ENCODE data around the gene CEND1. TPM values are rescaled to one million over a fixed set of nuclear protein-coding genes. Genes with fewer than 3 reads are reported as not detected.

Gene CEND1
- total RNA-seq, 2 experiments from 2014 or later: 1.2 to 1.6 TPM

- no peak overlapping the region for H3K27ac Mint-ChIP-seq
- ChIA-PET CTCF (no interaction called here), POLR2A (interaction anchor here (0.9 to 6.0 kb wide), 4 partner anchors 11 to 17 kb away, joined by 4 to 45 read pairs (median 6); partner anchors contain the start of genes POLR2L, RPLP2 and TSPAN4)
- H3K27me3 Mint-ChIP-seq: peaks cover 26% of the 10 kb centered on the region
- peaks cover 42% of the 10 kb centered on the region for H3K4me1 Mint-ChIP-seq
- no peak overlapping the region for H3K4me3 Mint-ChIP-seq
- no peaks in the 10 kb centered on the region for H3K9me3 Mint-ChIP-seq
- H3K36me3 Mint-ChIP-seq (ENCODE audit: low read depth): peaks cover 7% of the 10 kb centered on the region
- no peak for DNase-seq
These were observed 35.7 kb upstream of the CEND1 start for GRCh38 chr11:825366-826226.

- ChIA-PET POLR2A (interaction anchor here (1.0 to 2.0 kb wide), 2 partner anchors 12 to 16 kb away, joined by 4 to 5 read pairs; partner anchors contain the start of gene RPLP2), CTCF (no interaction called here)
- peaks cover 43% of the 10 kb centered on the region for H3K4me1 Mint-ChIP-seq
- peaks cover 7% of the 10 kb centered on the region for H3K36me3 Mint-ChIP-seq (ENCODE audit: low read depth)
- H3K4me3 Mint-ChIP-seq: no peak overlapping the region
- peaks cover 25% of the 10 kb centered on the region for H3K27me3 Mint-ChIP-seq
- H3K9me3 Mint-ChIP-seq: no peaks in the 10 kb centered on the region
- DNase-seq: no peak
- H3K27ac Mint-ChIP-seq: no peak overlapping the region
These were observed 35.1 kb upstream of the CEND1 start for GRCh38 chr11:824942-825341.

DNA sequence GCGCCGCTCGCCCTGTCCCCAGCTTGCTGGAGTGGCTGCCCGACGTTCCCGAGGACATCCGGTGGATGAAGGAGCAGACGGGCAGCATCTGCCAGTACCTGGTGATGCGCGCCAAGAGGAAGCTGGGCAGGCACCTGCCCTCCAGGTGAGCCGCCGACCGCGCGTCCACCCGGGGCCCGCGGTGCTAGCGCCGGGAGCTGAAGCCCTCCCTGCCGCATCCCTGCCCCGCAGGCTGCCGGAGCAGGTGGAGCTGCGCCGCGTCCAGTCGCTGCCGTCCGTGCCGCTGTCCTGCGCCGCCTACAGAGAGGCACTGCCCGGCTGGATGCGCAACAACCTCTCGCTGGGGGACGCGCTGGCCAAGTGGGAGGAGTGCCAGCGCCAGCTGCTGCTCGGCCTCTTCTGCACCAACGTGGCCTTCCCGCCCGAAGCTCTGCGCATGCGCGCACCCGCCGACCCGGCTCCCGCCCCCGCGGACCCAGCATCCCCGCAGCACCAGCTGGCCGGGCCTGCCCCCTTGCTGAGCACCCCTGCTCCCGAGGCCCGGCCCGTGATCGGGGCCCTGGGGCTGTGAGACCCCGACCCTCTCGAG, 34.5 kb upstream of the CEND1 start:
- H3K4me3 Mint-ChIP-seq: no peak overlapping the region
- H3K27ac Mint-ChIP-seq: no peak overlapping the region
- H3K36me3 Mint-ChIP-seq (ENCODE audit: low read depth): peaks cover 7% of the 10 kb centered on the region
- H3K27me3 Mint-ChIP-seq: peaks cover 19% of the 10 kb centered on the region
- no peak for DNase-seq
- peaks cover 37% of the 10 kb centered on the region for H3K4me1 Mint-ChIP-seq
- H3K9me3 Mint-ChIP-seq: no peaks in the 10 kb centered on the region
- ChIA-PET POLR2A (interaction anchor here (1.0 to 2.0 kb wide), 2 partner anchors 13 to 16 kb away, joined by 4 to 5 read pairs; partner anchors contain the start of gene RPLP2), CTCF (no interaction called here)

GRCh38 chr11:823441-824291, 33.8 kb upstream of the CEND1 start:
- peaks cover 30% of the 10 kb centered on the region for H3K4me1 Mint-ChIP-seq
- DNase-seq: no peak
- H3K9me3 Mint-ChIP-seq: no peaks in the 10 kb centered on the region
- no peak overlapping the region for H3K27ac Mint-ChIP-seq
- no peak overlapping the region for H3K4me3 Mint-ChIP-seq
- peaks cover 13% of the 10 kb centered on the region for H3K27me3 Mint-ChIP-seq
- peaks cover 7% of the 10 kb centered on the region for H3K36me3 Mint-ChIP-seq (ENCODE audit: low read depth)
- CTCF ChIA-PET: interaction anchor here (0.6 kb wide), 1 partner anchor 10 kb away, joined by 3 read pairs; no protein-coding TSS in a partner anchor
- POLR2A ChIA-PET: interaction anchor here (1.0 kb wide), 2 partner anchors 15 to 18 kb away, joined by 3 to 4 read pairs; partner anchors contain the start of gene RPLP2

- CTCF ChIA-PET: interaction anchor here (1.3 kb wide), 1 partner anchor 10 kb away, joined by 3 read pairs; no protein-coding TSS in a partner anchor
- Mint-ChIP-seq H3K36me3 (ENCODE audit: low read depth) (peaks cover 7% of the 10 kb centered on the region), H3K27ac (no peak overlapping the region), H3K4me1 (peaks cover 21% of the 10 kb centered on the region), H3K4me3 (peak overlapping the region; percentile 74), H3K9me3 (no peaks in the 10 kb centered on the region), H3K27me3 (no peaks in the 10 kb centered on the region)
- no peak for DNase-seq
- POLR2A ChIA-PET: interaction anchor here (2.8 to 5.2 kb wide), 3 partner anchors 10 to 20 kb away, joined by 32 to 74 read pairs (median 62); partner anchors contain the start of genes CD151, CRACR2B, POLR2L and RPLP2
These were observed 31.9 kb upstream of the CEND1 start for GRCh38 chr11:821512-822371.

GRCh38 chr11:820655-821511, 31.0 kb upstream of the CEND1 start:
- no peaks in the 10 kb centered on the region for H3K27me3 Mint-ChIP-seq
- H3K9me3 Mint-ChIP-seq: no peaks in the 10 kb centered on the region
- peak overlapping the region; percentile 74 for H3K4me3 Mint-ChIP-seq
- ChIA-PET CTCF (interaction anchor here (1.0 to 2.0 kb wide), 3 partner anchors 10 to 22 kb away, joined by 3 to 8 read pairs (median 4); partner anchors contain the start of genes RPLP2 and TSPAN4), POLR2A (interaction anchor here (0.5 to 5.2 kb wide), 9 partner anchors 9 to 205 kb away, joined by 3 to 74 read pairs (median 12); partner anchors contain the start of genes CD151, CRACR2B, IRF7 and PIDD1)
- DNase-seq: no peak
- H3K36me3 Mint-ChIP-seq (ENCODE audit: low read depth): peaks cover 7% of the 10 kb centered on the region
- H3K4me1 Mint-ChIP-seq: peaks cover 15% of the 10 kb centered on the region
- H3K27ac Mint-ChIP-seq: peak overlapping the region; percentile 40

DNA sequence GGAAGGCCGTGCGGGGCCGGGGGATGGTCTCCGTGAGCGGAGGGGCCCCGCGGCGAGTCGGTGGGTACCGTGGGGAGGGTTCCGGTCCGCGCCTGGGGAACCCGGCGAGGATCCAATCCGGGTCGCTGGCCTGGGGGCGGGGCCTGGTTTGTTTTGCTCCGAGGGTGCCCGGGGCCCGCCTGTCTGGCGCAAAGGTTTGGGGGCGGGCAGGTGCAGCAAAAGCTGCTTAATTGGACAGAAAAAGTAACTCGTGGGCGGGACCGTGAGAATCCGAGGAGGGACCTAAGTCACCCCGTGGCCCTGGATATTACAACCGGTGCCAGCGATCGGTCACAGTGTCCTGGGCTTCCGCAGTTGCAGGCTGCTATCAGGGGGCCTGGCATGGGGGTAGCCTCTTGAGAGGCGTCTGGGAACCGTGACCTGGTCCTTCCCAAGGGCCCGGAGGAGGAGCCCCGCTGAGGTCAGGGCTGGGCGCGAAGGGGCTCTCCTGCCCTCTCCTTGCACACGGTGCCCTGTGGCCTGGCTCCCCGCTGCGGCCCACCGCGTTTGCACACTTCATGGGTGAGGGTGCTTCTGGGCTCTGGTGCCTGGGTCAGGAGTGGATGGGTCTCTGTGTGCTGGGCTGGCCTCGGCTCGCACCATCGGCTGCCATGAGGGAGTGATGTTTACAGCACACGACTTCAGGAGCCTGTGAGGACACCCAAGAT, 30.2 kb upstream of the CEND1 start:
- Mint-ChIP-seq H3K4me1 (peaks cover 15% of the 10 kb centered on the region), H3K9me3 (no peaks in the 10 kb centered on the region), H3K36me3 (ENCODE audit: low read depth) (peaks cover 4% of the 10 kb centered on the region), H3K4me3 (peak overlapping the region; percentile 74), H3K27ac (peak overlapping the region; percentile 72), H3K27me3 (no peaks in the 10 kb centered on the region)
- ChIA-PET CTCF (interaction anchor here (1.0 to 2.0 kb wide), 4 partner anchors 9 to 370 kb away, joined by 3 to 8 read pairs (median 4); partner anchors contain the start of genes PTDSS2, RPLP2 and TSPAN4), POLR2A (interaction anchor here (0.7 to 5.2 kb wide), 11 partner anchors 8 to 204 kb away, joined by 3 to 74 read pairs (median 5); partner anchors contain the start of genes CD151, CRACR2B, IRF7 and PIDD1)
- peak; percentile 95 for DNase-seq

DNA sequence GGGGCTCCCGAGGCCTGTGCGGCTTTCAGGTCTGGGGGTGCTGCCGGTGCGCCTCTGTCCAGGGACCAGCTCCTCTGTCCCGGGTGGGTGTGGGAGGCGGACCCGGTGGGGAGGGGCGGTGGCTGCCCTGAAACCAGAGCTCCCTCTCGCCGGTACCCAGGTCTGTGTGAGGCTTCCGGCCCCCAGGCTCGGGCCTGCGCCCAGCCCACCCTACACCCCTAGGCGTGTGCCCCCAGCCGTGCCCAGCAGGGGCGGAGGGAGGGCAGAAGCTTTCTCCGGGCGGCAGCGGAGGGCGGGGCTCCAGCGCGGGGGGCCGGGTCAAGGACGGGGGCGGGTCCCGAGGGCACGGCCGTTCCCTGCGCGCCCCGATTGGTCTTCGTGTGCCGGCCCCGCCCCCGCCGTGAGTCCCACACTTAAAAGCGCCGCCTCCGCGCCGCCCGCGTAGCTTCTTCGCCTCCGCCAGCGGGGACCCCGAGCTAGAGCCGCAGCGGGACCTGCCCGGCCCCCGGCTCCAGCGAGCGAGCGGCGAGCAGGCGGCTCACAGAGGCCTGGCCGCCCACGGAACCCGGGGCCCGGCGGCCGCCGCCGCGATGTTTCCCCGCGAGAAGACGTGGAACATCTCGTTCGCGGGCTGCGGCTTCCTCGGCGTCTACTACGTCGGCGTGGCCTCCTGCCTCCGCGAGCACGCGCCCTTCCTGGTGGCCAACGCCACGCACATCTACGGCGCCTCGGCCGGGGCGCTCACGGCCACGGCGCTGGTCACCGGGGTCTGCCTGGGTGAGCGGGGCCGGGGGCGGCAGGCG, 29.4 kb upstream of the CEND1 start:
- ChIA-PET CTCF (interaction anchor here (1.0 to 2.0 kb wide), 5 partner anchors 8 to 370 kb away, joined by 3 to 8 read pairs (median 3); partner anchors contain the start of genes DEAF1, PTDSS2, RPLP2 and TMEM80), POLR2A (interaction anchor here (0.9 to 5.2 kb wide), 13 partner anchors 7 to 204 kb away, joined by 3 to 74 read pairs (median 4); partner anchors contain the start of genes CD151, CRACR2B, IRF7 and PIDD1)
- peak; percentile 91 for DNase-seq
- Mint-ChIP-seq H3K9me3 (no peaks in the 10 kb centered on the region), H3K4me1 (peaks cover 15% of the 10 kb centered on the region), H3K27ac (peak overlapping the region; percentile 47), H3K27me3 (no peaks in the 10 kb centered on the region), H3K36me3 (ENCODE audit: low read depth) (no peaks in the 10 kb centered on the region), H3K4me3 (peak overlapping the region; percentile 74)

DNA sequence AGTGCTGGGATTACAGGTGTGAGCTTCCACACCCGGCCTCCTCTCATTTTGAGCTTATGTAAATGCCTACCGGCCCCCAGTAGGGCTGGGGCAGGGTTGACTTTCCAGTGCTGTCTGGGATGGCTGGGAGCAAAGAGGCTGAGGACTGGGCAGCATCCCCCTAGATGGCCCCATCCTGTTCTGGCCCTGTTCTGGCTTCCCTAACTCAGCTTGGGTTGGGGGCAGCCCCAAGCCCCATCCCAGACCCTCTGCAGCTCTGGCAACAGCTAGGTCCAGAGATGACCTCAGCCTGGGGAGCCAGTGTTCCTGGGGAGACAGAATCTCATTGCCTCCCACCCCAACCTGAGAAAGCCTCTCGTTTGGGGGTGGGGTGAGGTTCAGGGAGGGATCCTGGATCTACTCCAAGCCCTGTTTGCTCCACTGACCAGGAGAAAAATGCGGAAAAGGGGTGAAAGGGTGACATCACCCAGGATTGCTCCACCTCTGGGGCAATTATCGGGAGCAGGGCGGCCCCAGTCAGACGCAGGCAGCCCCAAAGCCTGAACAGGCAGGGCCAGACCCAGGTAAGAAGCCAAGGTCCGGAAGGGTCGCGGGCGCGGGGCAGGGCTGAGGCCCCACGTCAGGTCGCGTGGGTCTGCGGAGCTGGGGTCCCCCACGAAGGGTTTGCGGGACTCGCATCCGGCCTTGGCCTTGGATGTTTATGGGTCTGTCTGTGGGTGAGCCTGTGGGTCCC, 28.7 kb upstream of the CEND1 start, which contains the start of gene PNPLA2:
PNPLA2 (plus strand) TSS at position 519 of the 733 bp plus-strand sequence. CDS start 805 bp downstream, outside the sequence.
- POLR2A ChIA-PET: interaction anchor here (1.0 to 5.2 kb wide), 10 partner anchors 8 to 29 kb away, joined by 3 to 74 read pairs (median 8); partner anchors contain the start of genes CD151, CRACR2B, PIDD1 and POLR2L
- Mint-ChIP-seq H3K4me1 (peaks cover 15% of the 10 kb centered on the region), H3K27me3 (no peaks in the 10 kb centered on the region), H3K4me3 (peak within 1 kb of the TSS; percentile 74), H3K27ac (peak within 1 kb of the TSS; percentile 47), H3K36me3 (ENCODE audit: low read depth) (peaks cover 4% of the 10 kb centered on the region), H3K9me3 (no peaks in the 10 kb centered on the region)
- no peak for DNase-seq
- CTCF ChIA-PET: interaction anchor here (1.2 to 2.0 kb wide), 4 partner anchors 7 to 369 kb away, joined by 3 to 8 read pairs (median 4); partner anchors contain the start of genes DEAF1, PTDSS2, RPLP2 and TMEM80

Measured in activated CD4-positive, alpha-beta memory T cell treated with anti-CD3 and anti-CD28 coated beads, Interleukin-2, amount 10 ng/mL, durations not matched to agents 7 days and 5 days (primary cell).